GM08714 (cell line): ENCODE measurements around the gene RASGRP4.

Source experiments
- H3K4me3 ChIP-seq: fragments of 200-500 bp; sonication (Bioruptor generic); 2 replicates; pipeline ENCODE4 v1.5.1; 2014; ENCODE audit warnings: mild to moderate bottlenecking, low read length, inconsistent platforms
- ZNF274 ChIP-seq: IDR thresholded peaks from 2 replicates; pipeline ENCODE4 v1.6.1; 2012; ENCODE audit warnings: mild to moderate bottlenecking, low read depth, low read length

The RASGRP4 gene

GRCh38 chr19:38385057-38385803 is 40.8 kb downstream of the RASGRP4 start:
- H3K4me3 ChIP-seq = no peak overlapping the region
- no peak for TF ChIP-seq ZNF274

- TF ChIP-seq ZNF274 = no peak
- H3K4me3 ChIP-seq = no peak overlapping the region
Measured at GRCh38 chr19:38384209-38385027, 41.6 kb downstream of the RASGRP4 start.

GRCh38 chr19:38383743-38384142 is 42.3 kb downstream of the RASGRP4 start:
- TF ChIP-seq ZNF274 = no peak
- no peak overlapping the region for H3K4me3 ChIP-seq

- TF ChIP-seq ZNF274 = no peak
- no peak overlapping the region for H3K4me3 ChIP-seq
Measured at GRCh38 chr19:38383184-38383583, 42.8 kb downstream of the RASGRP4 start.

DNA sequence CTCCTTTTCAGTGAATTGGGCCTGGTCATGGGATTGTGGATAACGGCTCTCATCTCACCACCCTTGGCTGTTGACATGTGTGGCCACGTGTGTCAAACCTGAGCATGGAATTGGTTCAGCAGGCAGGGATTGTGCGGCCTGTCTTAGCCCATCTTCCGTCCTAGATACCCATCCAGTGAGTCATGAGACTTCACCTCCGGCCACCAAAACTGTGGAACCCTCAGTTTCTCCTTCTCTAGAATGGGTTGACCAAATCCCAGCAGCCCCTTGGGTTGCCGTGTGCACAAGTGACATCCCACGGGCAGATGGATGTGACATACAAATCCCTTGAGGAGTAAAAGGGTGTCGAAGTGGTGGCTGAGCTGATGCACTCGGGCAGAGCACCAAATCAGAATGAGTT is 44.9 kb downstream of the RASGRP4 start:
- TF ChIP-seq ZNF274 = no peak
- no peak overlapping the region for H3K4me3 ChIP-seq

DNA sequence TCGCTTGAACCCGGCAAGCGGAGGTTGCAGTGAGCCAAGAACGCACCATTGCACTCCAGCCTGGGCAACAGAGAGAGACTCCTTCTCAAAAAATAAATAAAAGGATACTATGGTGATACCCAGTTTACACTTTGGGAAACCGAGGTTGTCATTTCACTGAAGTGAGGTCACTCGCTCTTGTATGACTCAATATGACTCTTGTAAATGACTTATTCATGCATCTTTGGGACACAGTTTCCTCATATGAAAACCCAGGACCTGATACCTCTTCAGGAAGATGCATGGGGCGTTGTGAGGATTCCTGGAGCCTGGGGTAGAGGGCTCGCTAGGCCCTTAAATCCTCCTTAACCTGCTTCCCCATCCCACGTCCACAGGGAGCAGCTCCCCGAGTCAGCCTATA is 47.2 kb downstream of the RASGRP4 start:
- no peak overlapping the region for H3K4me3 ChIP-seq
- TF ChIP-seq ZNF274 = no peak

GRCh38 chr19:38377052-38377451 is 49.0 kb downstream of the RASGRP4 start:
- no peak overlapping the region for H3K4me3 ChIP-seq
- no peak for TF ChIP-seq ZNF274

- no peak for TF ChIP-seq ZNF274
Measured at GRCh38 chr19:38376576-38376975, 49.4 kb downstream of the RASGRP4 start.

GRCh38 chr19:38375748-38376147 is 50.3 kb downstream of the RASGRP4 start:
- peak overlapping the region; percentile 96 for H3K4me3 ChIP-seq
- no peak for TF ChIP-seq ZNF274

More at GRCh38 chr19:38376576-38376975, 49.4 kb downstream of the RASGRP4 start:
- no peak overlapping the region for H3K4me3 ChIP-seq

DNA sequence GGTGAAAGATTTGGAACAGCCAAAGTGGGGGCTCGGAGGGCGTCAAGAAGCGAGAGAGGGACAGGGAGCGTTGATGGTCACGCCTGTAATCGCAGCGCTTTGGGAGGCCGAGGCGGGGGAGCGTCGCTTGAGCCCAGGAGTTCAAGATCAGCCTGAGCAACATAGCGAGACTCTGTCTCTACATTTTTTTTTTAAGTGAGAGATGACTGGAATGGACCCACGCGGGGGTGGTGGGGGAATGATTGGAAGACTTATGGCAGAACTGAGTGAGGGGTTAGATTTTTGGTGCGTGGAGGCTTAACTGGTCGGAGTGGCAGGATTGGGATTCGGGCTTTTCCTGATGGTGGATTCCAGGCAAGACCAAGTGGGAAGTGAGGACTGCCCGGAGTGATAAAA is 50.9 kb downstream of the RASGRP4 start:
- peak overlapping the region; percentile 96 for H3K4me3 ChIP-seq
- no peak for TF ChIP-seq ZNF274

DNA sequence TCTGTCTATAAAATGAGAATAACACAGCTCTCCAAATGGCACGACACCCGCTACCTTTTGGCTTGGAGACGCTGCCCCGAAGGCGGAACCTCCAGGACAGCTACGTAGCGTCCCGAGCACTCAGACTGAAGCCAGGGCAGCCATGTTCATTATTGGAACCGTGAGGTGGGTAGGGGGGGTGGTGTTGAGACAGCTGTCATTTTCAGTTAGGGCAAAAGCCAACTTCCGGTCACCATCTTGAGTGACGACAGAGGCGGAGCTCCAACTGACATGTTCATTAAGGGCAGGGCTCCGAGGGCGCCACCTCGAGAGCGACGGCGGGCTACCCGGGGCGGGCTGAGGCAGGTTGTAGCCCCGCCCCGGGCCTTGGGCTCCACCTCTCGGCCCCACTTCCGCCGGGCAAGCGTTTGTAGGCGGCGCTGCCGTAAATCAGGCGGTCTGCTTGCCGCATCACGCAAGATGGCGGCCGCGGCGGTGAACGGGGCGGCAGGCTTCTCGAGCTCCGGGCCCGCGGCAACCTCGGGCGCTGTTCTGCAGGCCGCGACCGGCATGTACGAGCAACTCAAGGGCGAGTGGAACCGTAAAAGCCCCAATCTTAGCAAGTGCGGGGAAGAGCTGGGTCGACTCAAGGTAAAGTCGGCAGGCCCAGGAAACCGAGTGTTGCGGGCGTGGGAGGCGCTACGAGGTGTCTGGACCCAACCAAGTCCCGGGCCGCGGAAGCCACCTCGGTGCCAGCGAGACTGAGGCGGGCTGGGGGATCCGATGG is 51.5 kb downstream of the RASGRP4 start, which contains the start of gene PSMD8:
Gene PSMD8 (plus strand): TSS at position 240 of the 766 bp plus-strand sequence. CDS start 31 bp downstream, at position 271.
- H3K4me3 ChIP-seq = peak within 1 kb of the TSS; percentile 96
- no peak for TF ChIP-seq ZNF274

- TF ChIP-seq ZNF274 = no peak
- peak overlapping the region; percentile 41 for H3K4me3 ChIP-seq
Measured at GRCh38 chr19:38373907-38374331, 52.1 kb downstream of the RASGRP4 start.

GRCh38 chr19:38371081-38371480 is 54.9 kb downstream of the RASGRP4 start:
- H3K4me3 ChIP-seq = no peak overlapping the region
- TF ChIP-seq ZNF274 = no peak

- H3K4me3 ChIP-seq = no peak overlapping the region
- no peak for TF ChIP-seq ZNF274
Measured at GRCh38 chr19:38370299-38370698, 55.7 kb downstream of the RASGRP4 start.
